Liver (tissue), 9 donors: Measurements from ENCODE around the gene C3orf18. TPM values are rescaled to one million over a fixed set of nuclear protein-coding genes. Genes with fewer than 3 reads are reported as not detected.

Experiments used
- DNase-seq: peaks from one replicate; pipeline ENCODE4 v3.0.0-alpha.2; 2017; ENCODE audit warnings: low spot score
- H3K27ac ChIP-seq, 2 donors: one replicate each; pipeline ENCODE4 v1.7.0; 2013; ENCODE audit warnings: inconsistent platforms in 2 of 2, low read length in 2 of 2, control low read depth in 1 of 2, low read depth in 1 of 2, mild to moderate bottlenecking in 1 of 2
- H3K27me3 ChIP-seq, 4 donors: one replicate each; pipeline versions ENCODE4 v1.6.1 to v1.7.0; 2013; ENCODE audit warnings: low read length in 3 of 4, inconsistent platforms in 1 of 4, mild to moderate bottlenecking in 1 of 4, moderate library complexity in 1 of 4; ENCODE audit not compliant: control insufficient read depth in 4 of 4, insufficient read depth in 4 of 4
- H3K36me3 ChIP-seq, 4 donors: one replicate each; pipeline versions ENCODE4 v1.6.1 to v1.7.0; 2013; ENCODE audit warnings: low read length in 3 of 4, mild to moderate bottlenecking in 3 of 4, low read depth in 1 of 4, moderate library complexity in 1 of 4; ENCODE audit not compliant: control insufficient read depth in 4 of 4, insufficient read depth in 3 of 4
- H3K4me1 ChIP-seq, 4 donors: one replicate each; pipeline versions ENCODE4 v1.6.1 to v1.7.0; 2013; ENCODE audit warnings: low read length in 3 of 4, mild to moderate bottlenecking in 3 of 4, moderate library complexity in 1 of 4; ENCODE audit not compliant: control insufficient read depth in 4 of 4, insufficient read depth in 4 of 4
- H3K4me3 ChIP-seq, 3 donors: one replicate each; pipeline versions ENCODE4 v1.6.1 to v1.7.0; 2013; ENCODE audit warnings: low read length in 3 of 3, control low read depth in 1 of 3, low read depth in 1 of 3, mild to moderate bottlenecking in 1 of 3
- H3K9ac ChIP-seq, 2 donors: one replicate each; pipeline ENCODE4 v1.7.0; 2013; ENCODE audit warnings: low read length in 2 of 2, mild to moderate bottlenecking in 2 of 2, moderate library complexity in 2 of 2, control low read depth in 1 of 2, low read depth in 1 of 2
- H3K9me3 ChIP-seq, 4 donors: one replicate each; pipeline versions ENCODE4 v1.6.1 to v1.7.0; 2013; ENCODE audit warnings: low read length in 3 of 4; ENCODE audit not compliant: control insufficient read depth in 4 of 4
- ATF3 ChIP-seq: IDR thresholded peaks from 2 replicates; pipeline ENCODE4 v1.6.1; 2016; ENCODE audit warnings: antibody characterized with exemption
- CTCF ChIP-seq: fragments of 150-350 bp; IDR thresholded peaks from 2 replicates; pipeline ENCODE4 v1.5.1; 2017; ENCODE audit warnings: improper control_type of control experiment, low read depth, low read length; ENCODE audit not compliant: missing input control
- EGR1 ChIP-seq, 2 donors: IDR thresholded peaks; 2 replicates each; pipeline ENCODE4 v1.6.1; 2016 to 2018; ENCODE audit warnings: antibody characterized with exemption in 2 of 2, low read depth in 2 of 2
- FOXA1 ChIP-seq: IDR thresholded peaks from 2 replicates; pipeline ENCODE4 v1.6.1; 2016; ENCODE audit warnings: antibody characterized with exemption
- FOXA2 ChIP-seq: IDR thresholded peaks from 2 replicates; pipeline ENCODE4 v1.6.1; 2016; ENCODE audit warnings: antibody characterized with exemption
- HNF4G ChIP-seq: IDR thresholded peaks from 2 replicates; pipeline ENCODE4 v1.6.1; 2016; ENCODE audit warnings: antibody characterized with exemption
- MAX ChIP-seq: IDR thresholded peaks from 2 replicates; pipeline ENCODE4 v1.6.1; 2016; ENCODE audit warnings: antibody characterized with exemption
- NR2F2 ChIP-seq: IDR thresholded peaks from 2 replicates; pipeline ENCODE4 v1.6.1; 2016; ENCODE audit warnings: antibody characterized with exemption
- RAD21 ChIP-seq, 2 donors: IDR thresholded peaks; 2 replicates each; pipeline ENCODE4 v1.6.1; 2016; ENCODE audit warnings: antibody characterized with exemption in 2 of 2, mild to moderate bottlenecking in 2 of 2
- RXRA ChIP-seq, 2 donors: IDR thresholded peaks; 2 replicates each; pipeline ENCODE4 v1.6.1; 2017 to 2018; ENCODE audit warnings: antibody characterized with exemption in 2 of 2, mild to moderate bottlenecking in 1 of 2
- SP1 ChIP-seq: IDR thresholded peaks from 2 replicates; pipeline ENCODE4 v1.6.1; 2018; ENCODE audit warnings: antibody characterized with exemption, mild to moderate bottlenecking
- TAF1 ChIP-seq: conservative IDR thresholded peaks from 2 replicates; pipeline ENCODE4 v1.6.1; 2016; ENCODE audit warnings: antibody characterized with exemption, mild to moderate bottlenecking
- ZBTB33 ChIP-seq: IDR thresholded peaks from 2 replicates; pipeline ENCODE4 v1.6.1; 2016; ENCODE audit warnings: antibody characterized with exemption
- WGBS: extraction: QIAGEN DNeasy Blood & Tissue Kit; methylation state at CpG from one replicate; pipeline ENCODE4 v1.1.7; 2013; 5-methylcytosine and 5-hydroxymethylcytosine counted together
- polyA plus RNA-seq, 2 donors: library from polyadenylated mRNA; stranded (reverse) in 1 of 2; unstranded in 1 of 2; fragments of 200-250 nt in 1 of 2; fragments of >200 nt in 1 of 2; fragmentation: Nextera tagmentation in 1 of 2; extraction: Ambion mirVana in 1 of 2; gene quantifications; one replicate each; pipeline versions ENCODE4 v1.2.1 to v1.2.3, GENCODE V29; 2013 to 2015
- total RNA-seq, 2 donors: library from RNA; depleted of rRNA; stranded (reverse); fragments of >200 nt; gene quantifications; one replicate each; pipeline ENCODE4 v1.2.3, GENCODE V29; 2014
- donor health status: healthy.
- donor health status: healthy.
- donor health status: healthy.
- donor health status: healthy.
- donor health status: healthy.

The C3orf18 gene
- total and polyA plus RNA-seq, 4 donors = 0.54 to 2.7 (median 1.5) TPM

GRCh38 chr3:50549226-50549625, 18.3 kb downstream of the C3orf18 start (continued):
- TF ChIP-seq ATF3 (no peak), CTCF (no peak), FOXA1 (no peak), NR2F2 (no peak), HNF4G (no peak), SP1 (no peak)

- H3K4me1 ChIP-seq = no peaks in the 10 kb centered on the region
- 65% methylated on average over 1 of the region's 1 CpG for WGBS
- no peak for DNase-seq
- H3K9ac ChIP-seq = no peak overlapping the region
- H3K27me3 ChIP-seq = no peaks in the 10 kb centered on the region
- H3K27ac ChIP-seq = no peak overlapping the region
- TF ChIP-seq TAF1 (no peak), RXRA (IDR thresholded peaks at IDR 0.05) (no peak), CTCF (no peak), ATF3 (no peak), HNF4G (no peak), ZBTB33 (no peak), FOXA2 (no peak), SP1 (no peak), EGR1 (IDR thresholded peaks at IDR 0.05; ENCODE audit: low read depth in 2 of 2) (no peak), MAX (no peak), RAD21 (IDR thresholded peaks at IDR 0.05) (no peak)
- H3K9me3 ChIP-seq = no peaks in the 10 kb centered on the region
- H3K4me3 ChIP-seq = no peak overlapping the region
- H3K36me3 ChIP-seq = no peaks in the 10 kb centered on the region
Measured at GRCh38 chr3:50545781-50546180, 21.8 kb downstream of the C3orf18 start.
